Measurements from ENCODE around the gene TSEN2. TPM values are rescaled to one million over a fixed set of nuclear protein-coding genes. Genes with fewer than 3 reads are reported as not detected.

TSEN2 gene
- total RNA-seq, 3 donors from 2014 or later (not counting 1 experiment from before 2014, with no cell fraction given): 4.1 to 11.4 (median 5.7) TPM

DNA sequence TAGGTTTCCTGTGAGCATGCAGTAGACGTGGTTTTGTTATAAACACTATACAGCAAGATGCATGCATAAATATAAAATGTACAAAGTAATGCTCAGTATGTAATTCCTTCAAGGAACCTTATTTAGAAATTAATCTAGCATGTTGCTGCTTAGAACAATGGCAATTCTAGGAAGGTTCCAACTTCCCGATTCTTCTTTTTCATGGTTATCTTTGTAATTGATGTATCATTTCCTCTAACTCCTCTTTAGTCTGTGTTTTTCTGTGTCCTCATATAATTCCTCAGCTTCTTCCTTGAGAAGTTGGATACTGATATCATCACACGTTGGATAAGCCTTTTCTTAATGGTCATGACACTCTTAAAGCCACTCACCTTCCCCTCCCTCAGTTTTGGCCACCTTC is 3.5 kb downstream of the TSEN2 start:
- Mint-ChIP-seq H3K27me3 (ENCODE audit: low read depth in 2 of 2) (no peaks in the 10 kb centered on the region), H3K4me1 (peaks cover 27 to 29% of the 10 kb centered on the region in 2 donors)
- intact Hi-C loops (cut with micrococcal nuclease): no loop called here

DNA sequence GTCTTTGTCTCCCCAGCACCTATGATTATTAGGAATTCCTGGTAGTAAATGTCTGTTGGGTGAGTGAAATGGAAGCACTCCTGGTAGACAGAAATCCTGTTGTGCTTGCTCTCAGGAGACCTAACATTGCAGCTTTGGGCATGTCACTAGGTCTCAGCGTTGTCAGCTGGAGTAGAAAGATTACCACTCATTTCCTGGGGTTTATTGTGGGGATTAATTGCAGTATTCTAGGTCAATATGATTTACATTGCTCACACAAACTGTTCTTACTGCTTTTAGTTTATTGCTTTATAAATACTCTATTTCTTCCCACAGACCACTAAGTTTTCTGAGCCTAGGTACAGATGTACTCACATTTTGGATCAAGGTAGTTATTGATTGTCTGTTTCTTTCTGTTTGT is 5.1 kb downstream of the TSEN2 start:
- peaks cover 8% of the 10 kb centered on the region for H3K36me3 ChIP-seq (ENCODE audit: control insufficient read depth, insufficient read depth, low read length)
- Mint-ChIP-seq H3K4me3 (no peak overlapping the region), H3K36me3 (no peaks in the 10 kb centered on the region), H3K27me3 (ENCODE audit: low read depth in 2 of 2) (no peaks in the 10 kb centered on the region), H3K9me3 (no peaks in the 10 kb centered on the region), H3K27ac (no peak overlapping the region), H3K4me1 (peaks cover 12 to 14% of the 10 kb centered on the region in 2 donors)
- no peak overlapping the region for H3K27ac ChIP-seq (ENCODE audit: low read length)
- WGBS (ENCODE audit: insufficient coverage): 30% methylated on average over 1 of the region's 1 CpG
- H3K4me3 ChIP-seq (ENCODE audit: low read length): no peak overlapping the region
- H3K4me1 ChIP-seq (ENCODE audit: control insufficient read depth, insufficient read depth, low read length): peaks cover 9% of the 10 kb centered on the region
- intact Hi-C loops (cut with micrococcal nuclease): no loop called here
- TF ChIP-seq, protein P1, sequence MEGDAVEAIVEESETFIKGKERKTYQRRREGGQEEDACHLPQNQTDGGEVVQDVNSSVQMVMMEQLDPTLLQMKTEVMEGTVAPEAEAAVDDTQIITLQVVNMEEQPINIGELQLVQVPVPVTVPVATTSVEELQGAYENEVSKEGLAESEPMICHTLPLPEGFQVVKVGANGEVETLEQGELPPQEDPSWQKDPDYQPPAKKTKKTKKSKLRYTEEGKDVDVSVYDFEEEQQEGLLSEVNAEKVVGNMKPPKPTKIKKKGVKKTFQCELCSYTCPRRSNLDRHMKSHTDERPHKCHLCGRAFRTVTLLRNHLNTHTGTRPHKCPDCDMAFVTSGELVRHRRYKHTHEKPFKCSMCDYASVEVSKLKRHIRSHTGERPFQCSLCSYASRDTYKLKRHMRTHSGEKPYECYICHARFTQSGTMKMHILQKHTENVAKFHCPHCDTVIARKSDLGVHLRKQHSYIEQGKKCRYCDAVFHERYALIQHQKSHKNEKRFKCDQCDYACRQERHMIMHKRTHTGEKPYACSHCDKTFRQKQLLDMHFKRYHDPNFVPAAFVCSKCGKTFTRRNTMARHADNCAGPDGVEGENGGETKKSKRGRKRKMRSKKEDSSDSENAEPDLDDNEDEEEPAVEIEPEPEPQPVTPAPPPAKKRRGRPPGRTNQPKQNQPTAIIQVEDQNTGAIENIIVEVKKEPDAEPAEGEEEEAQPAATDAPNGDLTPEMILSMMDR (IDR thresholded peaks at IDR 0.05): no peak
- no peaks in the 10 kb centered on the region for H3K9me3 ChIP-seq (ENCODE audit: control insufficient read depth, insufficient read depth, low read length)
- DNase-seq (no peak), ATAC-seq (no peak)
- H3K27me3 ChIP-seq (ENCODE audit: control insufficient read depth, insufficient read depth, low read length): no peaks in the 10 kb centered on the region

More for the DNA sequence above, 3.5 kb downstream of the TSEN2 start:
- no peak overlapping the region for H3K4me3 Mint-ChIP-seq
- H3K27ac ChIP-seq (ENCODE audit: low read length): no peak overlapping the region
- no peaks in the 10 kb centered on the region for H3K9me3 Mint-ChIP-seq
- ATAC-seq (no peak), DNase-seq (no peak)
- H3K9me3 ChIP-seq (ENCODE audit: control insufficient read depth, insufficient read depth, low read length): no peaks in the 10 kb centered on the region
- peaks cover 18% of the 10 kb centered on the region for H3K4me1 ChIP-seq (ENCODE audit: control insufficient read depth, insufficient read depth, low read length)
- WGBS (ENCODE audit: insufficient coverage): 71% methylated on average over 1 of the region's 3 CpGs
- H3K36me3 Mint-ChIP-seq: no peaks in the 10 kb centered on the region
- no peak overlapping the region for H3K27ac Mint-ChIP-seq
- TF ChIP-seq, protein P1 (IDR thresholded peaks at IDR 0.05): no peak
- H3K36me3 ChIP-seq (ENCODE audit: control insufficient read depth, insufficient read depth, low read length): peaks cover 2% of the 10 kb centered on the region
- H3K4me3 ChIP-seq (ENCODE audit: low read length): no peak overlapping the region
- H3K27me3 ChIP-seq (ENCODE audit: control insufficient read depth, insufficient read depth, low read length): no peaks in the 10 kb centered on the region

DNA sequence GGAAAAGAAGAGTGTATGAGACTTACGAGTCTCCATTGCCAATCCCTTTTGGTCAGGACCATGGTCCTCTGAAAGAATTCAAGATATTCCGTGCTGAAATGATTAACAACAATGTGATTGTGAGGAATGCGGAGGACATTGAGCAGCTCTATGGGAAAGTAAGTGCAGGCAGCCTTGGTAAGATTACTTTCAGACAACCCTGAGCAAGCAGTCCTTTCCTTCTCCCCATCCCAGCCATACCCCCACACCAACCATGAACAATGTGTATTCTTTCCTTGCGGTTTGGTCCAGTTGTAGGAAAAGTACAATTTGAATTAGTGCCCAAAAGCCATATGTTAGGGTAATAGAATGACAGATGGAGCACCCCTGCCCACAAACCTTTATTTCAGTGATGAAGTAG is 5.6 kb downstream of the TSEN2 start:
- WGBS (ENCODE audit: insufficient coverage): 97% methylated on average over 3 of the region's 4 CpGs
- H3K36me3 Mint-ChIP-seq: no peaks in the 10 kb centered on the region
- intact Hi-C loops (cut with micrococcal nuclease): no loop called here

DNA sequence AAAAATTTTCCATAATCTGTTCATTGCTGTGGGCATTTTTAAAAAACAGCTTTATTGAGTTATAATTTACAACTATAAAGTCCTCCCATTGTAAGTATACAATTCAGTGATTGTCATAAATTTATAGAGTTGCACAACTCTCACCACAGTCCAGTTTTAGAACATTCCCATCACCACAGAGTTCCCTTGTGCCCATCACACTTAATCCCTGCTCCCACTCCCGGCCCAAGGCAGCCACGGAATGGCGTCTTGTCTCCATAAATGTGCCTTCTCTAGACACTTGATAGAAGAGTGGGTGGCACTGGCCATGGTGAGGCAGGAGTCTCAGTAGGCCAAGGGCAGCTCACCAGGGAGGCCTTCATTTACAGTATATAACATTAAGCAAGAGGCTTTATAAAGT is 6.3 kb downstream of the TSEN2 start:
- Mint-ChIP-seq H3K27ac (no peak overlapping the region), H3K27me3 (ENCODE audit: low read depth in 2 of 2) (no peaks in the 10 kb centered on the region), H3K4me3 (no peak overlapping the region), H3K9me3 (no peaks in the 10 kb centered on the region), H3K36me3 (no peaks in the 10 kb centered on the region), H3K4me1 (peaks cover under 1 to 6% of the 10 kb centered on the region in 2 donors)
- no peak overlapping the region for H3K27ac ChIP-seq (ENCODE audit: low read length)
- no peak overlapping the region for H3K4me3 ChIP-seq (ENCODE audit: low read length)
- no peaks in the 10 kb centered on the region for H3K9me3 ChIP-seq (ENCODE audit: control insufficient read depth, insufficient read depth, low read length)
- no peaks in the 10 kb centered on the region for H3K27me3 ChIP-seq (ENCODE audit: control insufficient read depth, insufficient read depth, low read length)
- peaks cover 8% of the 10 kb centered on the region for H3K36me3 ChIP-seq (ENCODE audit: control insufficient read depth, insufficient read depth, low read length)
- ATAC-seq (no peak), DNase-seq (no peak)
- H3K4me1 ChIP-seq (ENCODE audit: control insufficient read depth, insufficient read depth, low read length): no peaks in the 10 kb centered on the region
- intact Hi-C loops (cut with micrococcal nuclease): no loop called here
- WGBS (ENCODE audit: insufficient coverage): 96% methylated on average over 3 of the region's 3 CpGs
- TF ChIP-seq, protein P1 (IDR thresholded peaks at IDR 0.05): no peak

More for the DNA sequence above, 5.6 kb downstream of the TSEN2 start:
- Mint-ChIP-seq H3K4me1 (peaks cover 8 to 10% of the 10 kb centered on the region in 2 donors), H3K27ac (no peak overlapping the region), H3K4me3 (no peak overlapping the region), H3K9me3 (no peaks in the 10 kb centered on the region), H3K27me3 (ENCODE audit: low read depth in 2 of 2) (no peaks in the 10 kb centered on the region)
- H3K27me3 ChIP-seq (ENCODE audit: control insufficient read depth, insufficient read depth, low read length): no peaks in the 10 kb centered on the region
- H3K36me3 ChIP-seq (ENCODE audit: control insufficient read depth, insufficient read depth, low read length): peaks cover 8% of the 10 kb centered on the region
- ATAC-seq: no peak
- TF ChIP-seq, protein P1 (IDR thresholded peaks at IDR 0.05): no peak
- no peak overlapping the region for H3K4me3 ChIP-seq (ENCODE audit: low read length)
- no peak for DNase-seq
- H3K4me1 ChIP-seq (ENCODE audit: control insufficient read depth, insufficient read depth, low read length): peaks cover 6% of the 10 kb centered on the region
- H3K9me3 ChIP-seq (ENCODE audit: control insufficient read depth, insufficient read depth, low read length): no peaks in the 10 kb centered on the region
- no peak overlapping the region for H3K27ac ChIP-seq (ENCODE audit: low read length)

All from natural killer cell (primary cell).